C4-2B (cell line): ENCODE measurements around the gene HIVEP2.

Experiments used
- ZFX ChIP-seq: fragments of 450-650 bp; IDR thresholded peaks from 2 replicates; pipeline ENCODE4 v1.6.1; 2017
- TF ChIP-seq, protein P1 (sequence below): fragments of 450-650 bp; conservative IDR thresholded peaks from 2 replicates; pipeline ENCODE4 v1.5.1; 2017; ENCODE audit warnings: mild to moderate bottlenecking

- TF ChIP-seq, protein P1, sequence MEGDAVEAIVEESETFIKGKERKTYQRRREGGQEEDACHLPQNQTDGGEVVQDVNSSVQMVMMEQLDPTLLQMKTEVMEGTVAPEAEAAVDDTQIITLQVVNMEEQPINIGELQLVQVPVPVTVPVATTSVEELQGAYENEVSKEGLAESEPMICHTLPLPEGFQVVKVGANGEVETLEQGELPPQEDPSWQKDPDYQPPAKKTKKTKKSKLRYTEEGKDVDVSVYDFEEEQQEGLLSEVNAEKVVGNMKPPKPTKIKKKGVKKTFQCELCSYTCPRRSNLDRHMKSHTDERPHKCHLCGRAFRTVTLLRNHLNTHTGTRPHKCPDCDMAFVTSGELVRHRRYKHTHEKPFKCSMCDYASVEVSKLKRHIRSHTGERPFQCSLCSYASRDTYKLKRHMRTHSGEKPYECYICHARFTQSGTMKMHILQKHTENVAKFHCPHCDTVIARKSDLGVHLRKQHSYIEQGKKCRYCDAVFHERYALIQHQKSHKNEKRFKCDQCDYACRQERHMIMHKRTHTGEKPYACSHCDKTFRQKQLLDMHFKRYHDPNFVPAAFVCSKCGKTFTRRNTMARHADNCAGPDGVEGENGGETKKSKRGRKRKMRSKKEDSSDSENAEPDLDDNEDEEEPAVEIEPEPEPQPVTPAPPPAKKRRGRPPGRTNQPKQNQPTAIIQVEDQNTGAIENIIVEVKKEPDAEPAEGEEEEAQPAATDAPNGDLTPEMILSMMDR: no peak
- TF ChIP-seq ZFX: no peak
These were observed 13.4 kb upstream of the HIVEP2 start for GRCh38 chr6:142958343-142958742.
